Left forelimb (tissue), 1 donor: ENCODE results near the gene MTARC2.
A peak's percentile ranks its signal among the peaks of the same experiment; 100 is the strongest.

Experiments used
- DNase-seq: peaks from one replicate; pipeline ENCODE4 v3.0.0-alpha.2; 2018; ENCODE audit warnings: low spot score

MTARC2 gene

GRCh38 chr1:220769205-220769604 lies 21.1 kb downstream of the MTARC2 start:
- no peak for DNase-seq

GRCh38 chr1:220770245-220770913 lies 22.3 kb downstream of the MTARC2 start:
- no peak for DNase-seq

GRCh38 chr1:220772846-220773245 lies 24.7 kb downstream of the MTARC2 start:
- no peak for DNase-seq

- no peak for DNase-seq
Measured at GRCh38 chr1:220775240-220775853, 27.2 kb downstream of the MTARC2 start.

GRCh38 chr1:220776254-220776653 lies 28.1 kb downstream of the MTARC2 start:
- no peak for DNase-seq

GRCh38 chr1:220776720-220777326 lies 28.7 kb downstream of the MTARC2 start:
- peak; percentile 85 for DNase-seq

GRCh38 chr1:220783453-220783852 lies 35.3 kb downstream of the MTARC2 start:
- no peak for DNase-seq

GRCh38 chr1:220784751-220785150 lies 36.6 kb downstream of the MTARC2 start:
- no peak for DNase-seq

GRCh38 chr1:220785166-220786056 lies 37.3 kb downstream of the MTARC2 start:
- no peak for DNase-seq

- no peak for DNase-seq
Measured at GRCh38 chr1:220786057-220786336, 37.9 kb downstream of the MTARC2 start.

GRCh38 chr1:220786337-220787068 lies 38.4 kb downstream of the MTARC2 start, which contains the start of gene MTARC1:
MTARC1 (plus strand) TSS chr1:220786913; CDS start chr1:220786945, 32 bp downstream.
- DNase-seq = peak; percentile 77

- no peak for DNase-seq
Measured at GRCh38 chr1:220787069-220787619, 39.0 kb downstream of the MTARC2 start.

GRCh38 chr1:220788900-220789299 lies 40.8 kb downstream of the MTARC2 start:
- DNase-seq = no peak

GRCh38 chr1:220789532-220790147 lies 41.5 kb downstream of the MTARC2 start:
- DNase-seq = no peak

GRCh38 chr1:220791285-220791684 lies 43.2 kb downstream of the MTARC2 start:
- no peak for DNase-seq

GRCh38 chr1:220791956-220792355 lies 43.8 kb downstream of the MTARC2 start:
- no peak for DNase-seq

GRCh38 chr1:220796530-220796929 lies 48.4 kb downstream of the MTARC2 start:
- DNase-seq = no peak

- no peak for DNase-seq
Measured at GRCh38 chr1:220797044-220797443, 48.9 kb downstream of the MTARC2 start.

- no peak for DNase-seq
Measured at GRCh38 chr1:220797553-220797952, 49.4 kb downstream of the MTARC2 start.

- DNase-seq = no peak
Measured at GRCh38 chr1:220798338-220798737, 50.2 kb downstream of the MTARC2 start.

- DNase-seq = no peak
Measured at GRCh38 chr1:220800262-220800661, 52.1 kb downstream of the MTARC2 start.
